ENCODE results near the gene TAF1. TPM values are rescaled to one million over a fixed set of nuclear protein-coding genes. Genes with fewer than 3 reads are reported as not detected.
"Not testable (repeated sequence)": the region's sequence is repeated elsewhere in the genome, so short reads cannot be mapped to it uniquely, and the experiment has no call there.

Gene TAF1
- total and polyA plus RNA-seq, 9 of the 15 experiments (the other 6 are each of a cell fraction or from before 2014, with no cell fraction given), result 6.4 to 45.1 (median 38.1) TPM

- POLR2A ChIA-PET; BruUV-seq (replicated peaks); H4K20me1 ChIP-seq (replicated peaks; ENCODE audit: control insufficient read depth, insufficient read depth, low read length); H3K27me3 ChIP-seq (ENCODE audit: control insufficient read depth in 2 of 2, insufficient read depth in 2 of 2, low read length in 2 of 2); intact Hi-C loops (cut with micrococcal nuclease); H3K36me3 ChIP-seq (ENCODE audit: control insufficient read depth, insufficient read depth, low read length); H3K27ac ChIP-seq (ENCODE audit: extremely low read depth, low read depth, low read length); FAIRE-seq; H3K9me3 ChIP-seq (replicated peaks; ENCODE audit: control insufficient read depth, insufficient read depth, low read depth, low read length); H3K79me2 ChIP-seq (ENCODE audit: control insufficient read depth, insufficient read depth, low read length); ATAC-seq; DNase-seq (ENCODE audit: extremely low read depth in 1 of 4, low spot score in 3 of 4); H3K4me2 ChIP-seq (ENCODE audit: insufficient read depth, low read length); H3K4me1 ChIP-seq (replicated peaks in 1 of 2; ENCODE audit: control insufficient read depth in 2 of 2, insufficient read depth in 2 of 2, low read length in 2 of 2); H3K4me3 ChIP-seq; H2AFZ ChIP-seq (ENCODE audit: low read depth, low read length); CTCF ChIA-PET (ENCODE audit: low intra/inter-chr PET ratio); H3K9me1 ChIP-seq (ENCODE audit: control insufficient read depth, insufficient read depth, low read length); H3K9ac ChIP-seq (ENCODE audit: insufficient read depth in 1 of 2, low read depth in 2 of 2, low read length in 2 of 2): not testable (repeated sequence)
- in situ Hi-C loops (cut with MboI), result loop anchor here (25.0 kb wide), 1 partner anchor 587 kb away; no protein-coding TSS in a partner anchor
- 6% methylated on average over 2 of the region's 5 CpGs for WGBS (ENCODE audit: insufficient coverage, low coverage, missing lambda C conversion rate)
These were observed 16.9 kb upstream of the TAF1 start for GRCh38 chrX:71349151-71349665.

- FAIRE-seq (peak; percentile 84), ATAC-seq (peak; percentile 77)
These were observed 16.3 kb upstream of the TAF1 start for GRCh38 chrX:71349867-71350266.

GRCh38 chrX:71352439-71352838 lies 13.7 kb upstream of the TAF1 start:
- FAIRE-seq; in situ Hi-C loops (cut with MboI); H3K9ac ChIP-seq (ENCODE audit: insufficient read depth in 1 of 2, low read depth in 2 of 2, low read length in 2 of 2); H3K79me2 ChIP-seq (ENCODE audit: control insufficient read depth, insufficient read depth, low read length); DNase-seq (ENCODE audit: extremely low read depth in 1 of 4, low spot score in 3 of 4); H3K4me1 ChIP-seq (replicated peaks in 1 of 2; ENCODE audit: control insufficient read depth in 2 of 2, insufficient read depth in 2 of 2, low read length in 2 of 2); H3K9me1 ChIP-seq (ENCODE audit: control insufficient read depth, insufficient read depth, low read length); H3K27me3 ChIP-seq (ENCODE audit: control insufficient read depth in 2 of 2, insufficient read depth in 2 of 2, low read length in 2 of 2); BruUV-seq (replicated peaks); ATAC-seq; intact Hi-C loops (cut with micrococcal nuclease); CTCF ChIA-PET (ENCODE audit: low intra/inter-chr PET ratio); H3K4me2 ChIP-seq (ENCODE audit: insufficient read depth, low read length); H3K9me3 ChIP-seq (replicated peaks; ENCODE audit: control insufficient read depth, insufficient read depth, low read depth, low read length); H3K27ac ChIP-seq (ENCODE audit: extremely low read depth, low read depth, low read length); H3K36me3 ChIP-seq (ENCODE audit: control insufficient read depth, insufficient read depth, low read length); H4K20me1 ChIP-seq (replicated peaks; ENCODE audit: control insufficient read depth, insufficient read depth, low read length); H2AFZ ChIP-seq (ENCODE audit: low read depth, low read length); H3K4me3 ChIP-seq: not testable (repeated sequence)
- POLR2A ChIA-PET, result interaction anchor here (0.7 kb wide), 1 partner anchor 16 kb away, joined by 3 read pairs; no protein-coding TSS in a partner anchor
- WGBS (ENCODE audit: insufficient coverage, low coverage, missing lambda C conversion rate), result 50% methylated on average over 4 of the region's 5 CpGs

More at GRCh38 chrX:71349867-71350266, 16.3 kb upstream of the TAF1 start:
- H3K4me2 ChIP-seq (ENCODE audit: insufficient read depth, low read length); BruUV-seq (replicated peaks); H3K27ac ChIP-seq (ENCODE audit: extremely low read depth, low read depth, low read length); H3K27me3 ChIP-seq (ENCODE audit: control insufficient read depth in 2 of 2, insufficient read depth in 2 of 2, low read length in 2 of 2); CTCF ChIA-PET (ENCODE audit: low intra/inter-chr PET ratio); H2AFZ ChIP-seq (ENCODE audit: low read depth, low read length); H3K4me1 ChIP-seq (replicated peaks in 1 of 2; ENCODE audit: control insufficient read depth in 2 of 2, insufficient read depth in 2 of 2, low read length in 2 of 2); H3K36me3 ChIP-seq (ENCODE audit: control insufficient read depth, insufficient read depth, low read length); H3K9me1 ChIP-seq (ENCODE audit: control insufficient read depth, insufficient read depth, low read length); H3K9me3 ChIP-seq (replicated peaks; ENCODE audit: control insufficient read depth, insufficient read depth, low read depth, low read length); H3K79me2 ChIP-seq (ENCODE audit: control insufficient read depth, insufficient read depth, low read length); H3K4me3 ChIP-seq; H4K20me1 ChIP-seq (replicated peaks; ENCODE audit: control insufficient read depth, insufficient read depth, low read length); H3K9ac ChIP-seq (ENCODE audit: insufficient read depth in 1 of 2, low read depth in 2 of 2, low read length in 2 of 2); DNase-seq (ENCODE audit: extremely low read depth in 1 of 4, low spot score in 3 of 4); POLR2A ChIA-PET; intact Hi-C loops (cut with micrococcal nuclease): not testable (repeated sequence)
- peak in 1 of 2 experiments; percentile 57; a peak in 3 of 4 replicates for TF ChIP-seq RAD21 (CRISPR knock-in tag; conservative IDR thresholded peaks at IDR 0.05 in 1 of 2, IDR thresholded peaks at IDR 0.05 in 1 of 2)
- in situ Hi-C loops (cut with MboI), result loop anchor here (25.0 kb wide), 1 partner anchor 588 kb away; no protein-coding TSS in a partner anchor
- WGBS (ENCODE audit: insufficient coverage, low coverage, missing lambda C conversion rate), result no CpG with 5 or more reads among the region's 6 CpGs

Measured in K562 (cell line).